Smooth muscle cell (in vitro differentiated cells): Measurements from ENCODE around the gene PRPH. TPM values are rescaled to one million over a fixed set of nuclear protein-coding genes. Genes with fewer than 3 reads are reported as not detected.

Source experiments
- DNase-seq: peaks from one replicate; lab custom pipeline; 2025; ENCODE audit not compliant: unreplicated experiment; lab: John Stamatoyannopoulos, UW
- H2AFZ ChIP-seq: fragments of 200-600 bp; sonication (generic); 2 replicates; pipeline ENCODE4 v1.6.0; 2016; ENCODE audit warnings: antibody characterized with exemption, low read depth, mild to moderate bottlenecking
- H3F3A ChIP-seq: fragments of 200-600 bp; sonication (generic); 2 replicates; pipeline ENCODE4 v1.6.0; 2017; ENCODE audit warnings: antibody characterized with exemption, low read depth
- H3K27ac ChIP-seq: fragments of 200-600 bp; sonication (generic); 2 replicates; pipeline ENCODE4 v1.5.1; 2016; ENCODE audit warnings: low read depth, mild to moderate bottlenecking
- H3K27me3 ChIP-seq: fragments of 200-600 bp; sonication (generic); 2 replicates; pipeline ENCODE4 v1.6.1; 2016; ENCODE audit warnings: low read depth, mild to moderate bottlenecking
- H3K36me3 ChIP-seq: fragments of 200-600 bp; sonication (generic); 2 replicates; pipeline ENCODE4 v1.5.1; 2016; ENCODE audit warnings: low read depth
- H3K4me1 ChIP-seq: fragments of 200-600 bp; sonication (generic); 2 replicates; pipeline ENCODE4 v1.5.1; 2016; ENCODE audit warnings: low read depth
- H3K4me2 ChIP-seq: fragments of 200-600 bp; sonication (generic); 2 replicates; pipeline ENCODE4 v1.6.0; 2016; ENCODE audit warnings: mild to moderate bottlenecking
- H3K4me3 ChIP-seq: fragments of 200-600 bp; sonication (generic); 2 replicates; pipeline ENCODE4 v1.5.1; 2016; ENCODE audit warnings: mild to moderate bottlenecking
- H3K79me2 ChIP-seq: fragments of 200-600 bp; sonication (generic); 2 replicates; pipeline ENCODE4 v1.6.0; 2016; ENCODE audit warnings: low read depth, mild to moderate bottlenecking
- H3K9ac ChIP-seq: fragments of 200-600 bp; sonication (generic); 2 replicates; pipeline ENCODE4 v1.6.0; 2016; ENCODE audit warnings: low read depth
- H3K9me3 ChIP-seq: fragments of 200-600 bp; sonication (generic); replicated peaks from 2 replicates; pipeline ENCODE4 v1.5.1; 2016; ENCODE audit warnings: low read depth
- H4K20me1 ChIP-seq: fragments of 200-600 bp; sonication (generic); 2 replicates; pipeline ENCODE4 v1.6.0; 2016; ENCODE audit warnings: low read depth
- whole genome bisulfite sequencing: methylation state at CpG from one replicate; pipeline ENCODE4 v1.1.7; 2016; ENCODE audit warnings: low lambda C conversion rate; 5-methylcytosine and 5-hydroxymethylcytosine counted together
- polyA plus RNA-seq: library from polyadenylated mRNA; unstranded; fragments of >200 nt; fragmentation: Nextera tagmentation; extraction: Ambion mirVana; gene quantifications from 2 replicates; pipeline ENCODE4 v1.2.1, GENCODE V29; 2016
- total RNA-seq: library from RNA; depleted of rRNA; stranded (reverse); fragments of >200 nt; gene quantifications from 2 replicates; pipeline ENCODE4 v1.2.3, GENCODE V29; 2014
- TF ChIP-seq, protein P1 (sequence below): fragments of 200-600 bp; sonication (generic); IDR thresholded peaks from 2 replicates; pipeline ENCODE4 v1.5.1; 2017; ENCODE audit warnings: borderline replicate concordance, mild to moderate bottlenecking, antibody characterized with exemption; ENCODE audit not compliant: insufficient read depth, poor library complexity, severe bottlenecking

PRPH gene
- total and polyA plus RNA-seq, 2 experiments from 2014 or later, result not detected

GRCh38 chr12:49345825-49346658 lies 51.1 kb downstream of the PRPH start:
- Histone ChIP-seq H3K4me3 (peak overlapping the region; percentile 52), H3K36me3 (no peaks in the 10 kb centered on the region), H3F3A (no peaks in the 10 kb centered on the region), H3K27ac (no peak overlapping the region), H4K20me1 (no peaks in the 10 kb centered on the region), H3K4me2 (peak overlapping the region; percentile 88), H3K27me3 (peaks cover 88% of the 10 kb centered on the region), H3K9ac (no peak overlapping the region), H3K79me2 (no peaks in the 10 kb centered on the region), H2AFZ (peak overlapping the region; percentile 26), H3K4me1 (peaks cover 37% of the 10 kb centered on the region), H3K9me3 (no peaks in the 10 kb centered on the region)
- TF ChIP-seq, protein P1, sequence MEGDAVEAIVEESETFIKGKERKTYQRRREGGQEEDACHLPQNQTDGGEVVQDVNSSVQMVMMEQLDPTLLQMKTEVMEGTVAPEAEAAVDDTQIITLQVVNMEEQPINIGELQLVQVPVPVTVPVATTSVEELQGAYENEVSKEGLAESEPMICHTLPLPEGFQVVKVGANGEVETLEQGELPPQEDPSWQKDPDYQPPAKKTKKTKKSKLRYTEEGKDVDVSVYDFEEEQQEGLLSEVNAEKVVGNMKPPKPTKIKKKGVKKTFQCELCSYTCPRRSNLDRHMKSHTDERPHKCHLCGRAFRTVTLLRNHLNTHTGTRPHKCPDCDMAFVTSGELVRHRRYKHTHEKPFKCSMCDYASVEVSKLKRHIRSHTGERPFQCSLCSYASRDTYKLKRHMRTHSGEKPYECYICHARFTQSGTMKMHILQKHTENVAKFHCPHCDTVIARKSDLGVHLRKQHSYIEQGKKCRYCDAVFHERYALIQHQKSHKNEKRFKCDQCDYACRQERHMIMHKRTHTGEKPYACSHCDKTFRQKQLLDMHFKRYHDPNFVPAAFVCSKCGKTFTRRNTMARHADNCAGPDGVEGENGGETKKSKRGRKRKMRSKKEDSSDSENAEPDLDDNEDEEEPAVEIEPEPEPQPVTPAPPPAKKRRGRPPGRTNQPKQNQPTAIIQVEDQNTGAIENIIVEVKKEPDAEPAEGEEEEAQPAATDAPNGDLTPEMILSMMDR, result no peak
- no peak for DNase-seq
- 3% methylated on average over 33 of the region's 61 CpGs for WGBS

GRCh38 chr12:49346659-49347310 lies 51.8 kb downstream of the PRPH start, which contains the start of gene DNAJC22:
Gene DNAJC22 (plus strand): TSS chr12:49346888. CDS start chr12:49348873, 1,985 bp downstream.
- Histone ChIP-seq H4K20me1 (no peaks in the 10 kb centered on the region), H3K9me3 (no peaks in the 10 kb centered on the region), H3K4me1 (peaks cover 30% of the 10 kb centered on the region), H3K4me3 (peak within 1 kb of the TSS; percentile 52), H3K36me3 (no peaks in the 10 kb centered on the region), H3K27ac (no peak within 1 kb of the TSS), H3K9ac (no peak within 1 kb of the TSS), H3K4me2 (peak within 1 kb of the TSS; percentile 88), H2AFZ (peak within 1 kb of the TSS; percentile 70), H3F3A (no peaks in the 10 kb centered on the region), H3K79me2 (no peaks in the 10 kb centered on the region), H3K27me3 (peaks cover 80% of the 10 kb centered on the region)
- no peak for DNase-seq
- WGBS, result 3% methylated on average over 43 of the region's 47 CpGs
- TF ChIP-seq, protein P1, result no peak

DNA sequence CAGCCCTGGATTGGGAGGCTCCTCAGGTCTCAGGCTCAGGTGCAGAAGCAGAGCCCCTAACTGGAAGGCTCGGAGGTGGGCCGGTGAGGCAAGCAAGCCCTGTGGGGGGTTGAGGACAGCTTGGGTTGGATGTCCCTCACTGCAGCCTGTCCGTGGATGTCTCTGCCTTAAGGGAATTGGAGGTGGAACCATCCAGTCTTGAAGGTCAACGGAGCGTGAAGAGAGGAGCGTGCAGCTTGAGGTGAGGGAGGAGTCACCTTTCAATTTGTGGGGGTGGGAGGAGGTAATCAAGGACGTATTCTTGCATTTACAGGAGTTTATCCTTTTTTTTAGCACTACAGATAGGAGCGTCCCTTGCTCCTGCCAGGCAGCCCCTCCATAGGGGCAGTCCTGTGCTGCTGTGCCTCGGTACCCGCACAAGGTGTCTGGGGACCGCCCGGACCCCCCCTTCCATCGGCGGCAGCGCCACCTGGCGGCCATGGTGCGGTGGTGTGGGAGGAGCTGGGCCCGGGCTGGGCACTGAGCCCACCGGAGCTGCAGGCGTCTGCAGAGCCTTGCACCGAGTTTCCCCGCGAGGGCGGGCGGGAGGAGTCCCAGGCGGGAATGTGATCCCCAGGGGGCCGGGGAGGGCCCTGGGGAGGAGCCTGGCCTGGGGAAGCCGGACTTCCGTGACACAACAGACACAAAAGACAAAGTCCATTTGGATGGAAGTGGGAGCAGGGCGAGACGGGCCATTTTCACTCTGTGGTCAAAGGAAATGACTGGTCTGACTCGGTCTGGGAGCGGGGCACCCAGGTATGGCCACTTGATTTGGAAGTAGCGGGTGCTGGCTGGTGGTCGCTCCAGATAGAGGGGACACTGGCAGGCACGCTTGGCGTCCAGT lies 52.6 kb downstream of the PRPH start:
- TF ChIP-seq, protein P1, result peak; percentile 92
- no peaks in the 10 kb centered on the region for H3K9me3 ChIP-seq
- H3K9ac ChIP-seq, result no peak overlapping the region
- WGBS, result 19% methylated on average over 26 of the region's 37 CpGs
- peak overlapping the region; percentile 52 for H3K4me3 ChIP-seq
- no peaks in the 10 kb centered on the region for H3F3A ChIP-seq
- H3K27me3 ChIP-seq, result peaks cover 73% of the 10 kb centered on the region
- H3K4me1 ChIP-seq, result peaks cover 24% of the 10 kb centered on the region
- H2AFZ ChIP-seq, result peak overlapping the region; percentile 70
- H3K27ac ChIP-seq, result no peak overlapping the region
- peak overlapping the region; percentile 88 for H3K4me2 ChIP-seq
- H4K20me1 ChIP-seq, result no peaks in the 10 kb centered on the region
- H3K79me2 ChIP-seq, result no peaks in the 10 kb centered on the region
- no peaks in the 10 kb centered on the region for H3K36me3 ChIP-seq
- DNase-seq, result peak; percentile 57

Other genes with a start within 250 kb of the PRPH start
- gene KMT2D, start 234.4 kb upstream of the PRPH start, total RNA-seq, result 22.8 and 25.9 TPM in 2 replicates
- gene KMT2D, start 234.4 kb upstream of the PRPH start, polyA plus RNA-seq, result 24.6 and 37.2 TPM in 2 replicates
- 0.76 and 1.3 TPM in 2 replicates for gene RHEBL1, start 225.2 kb upstream of the PRPH start, total RNA-seq
- gene RHEBL1, start 225.2 kb upstream of the PRPH start, polyA plus RNA-seq, result 2.1 TPM in 2 replicates
- gene DHH, start 200.3 kb upstream of the PRPH start, total RNA-seq, result 0.04 TPM in 1 of 2 replicates, not detected in the other
- gene DHH, start 200.3 kb upstream of the PRPH start, polyA plus RNA-seq, result not detected in 2 replicates
- 32.4 and 57.3 TPM in 2 replicates for gene LMBR1L, start 184.3 kb upstream of the PRPH start, total RNA-seq
- 49.5 and 61.8 TPM in 2 replicates for gene LMBR1L, start 184.3 kb upstream of the PRPH start, polyA plus RNA-seq
- gene TUBA1B, start 163.8 kb upstream of the PRPH start, total RNA-seq, result 1,427 and 1,487 TPM in 2 replicates
- 1,057 and 1,405 TPM in 2 replicates for gene TUBA1B, start 163.8 kb upstream of the PRPH start, polyA plus RNA-seq
- gene TUBA1A, start 106.1 kb upstream of the PRPH start, total RNA-seq, result 1,161 and 1,305 TPM in 2 replicates
- 981 and 1,375 TPM in 2 replicates for gene TUBA1A, start 106.1 kb upstream of the PRPH start, polyA plus RNA-seq
- 538 and 586 TPM in 2 replicates for gene TUBA1C, start 30.1 kb upstream of the PRPH start, total RNA-seq
- gene TUBA1C, start 30.1 kb upstream of the PRPH start, polyA plus RNA-seq, result 280 and 284 TPM in 2 replicates
- gene TROAP, start 28.1 kb downstream of the PRPH start, total RNA-seq, result 2.6 and 3.7 TPM in 2 replicates
- gene TROAP, start 28.1 kb downstream of the PRPH start, polyA plus RNA-seq, result 8.5 and 10.2 TPM in 2 replicates
- not detected in 2 replicates for gene C1QL4, start 42.0 kb downstream of the PRPH start, total RNA-seq
- 0.09 TPM in 1 of 2 replicates, not detected in the other for gene C1QL4, start 42.0 kb downstream of the PRPH start, polyA plus RNA-seq
- 0.09 and 1.1 TPM in 2 replicates for gene DNAJC22, start 51.7 kb downstream of the PRPH start, total RNA-seq
- 1.8 and 2.4 TPM in 2 replicates for gene DNAJC22, start 51.7 kb downstream of the PRPH start, polyA plus RNA-seq
- gene SPATS2, start 72.3 kb downstream of the PRPH start, total RNA-seq, result 32.0 and 35.6 TPM in 2 replicates
- 33.6 and 39.0 TPM in 2 replicates for gene SPATS2, start 72.3 kb downstream of the PRPH start, polyA plus RNA-seq
- gene KCNH3, start 243.9 kb downstream of the PRPH start, total RNA-seq, result 0.09 and 0.40 TPM in 2 replicates
- 0.19 and 0.94 TPM in 2 replicates for gene KCNH3, start 243.9 kb downstream of the PRPH start, polyA plus RNA-seq